ENCODE data around the gene KCNQ4.

DNA sequence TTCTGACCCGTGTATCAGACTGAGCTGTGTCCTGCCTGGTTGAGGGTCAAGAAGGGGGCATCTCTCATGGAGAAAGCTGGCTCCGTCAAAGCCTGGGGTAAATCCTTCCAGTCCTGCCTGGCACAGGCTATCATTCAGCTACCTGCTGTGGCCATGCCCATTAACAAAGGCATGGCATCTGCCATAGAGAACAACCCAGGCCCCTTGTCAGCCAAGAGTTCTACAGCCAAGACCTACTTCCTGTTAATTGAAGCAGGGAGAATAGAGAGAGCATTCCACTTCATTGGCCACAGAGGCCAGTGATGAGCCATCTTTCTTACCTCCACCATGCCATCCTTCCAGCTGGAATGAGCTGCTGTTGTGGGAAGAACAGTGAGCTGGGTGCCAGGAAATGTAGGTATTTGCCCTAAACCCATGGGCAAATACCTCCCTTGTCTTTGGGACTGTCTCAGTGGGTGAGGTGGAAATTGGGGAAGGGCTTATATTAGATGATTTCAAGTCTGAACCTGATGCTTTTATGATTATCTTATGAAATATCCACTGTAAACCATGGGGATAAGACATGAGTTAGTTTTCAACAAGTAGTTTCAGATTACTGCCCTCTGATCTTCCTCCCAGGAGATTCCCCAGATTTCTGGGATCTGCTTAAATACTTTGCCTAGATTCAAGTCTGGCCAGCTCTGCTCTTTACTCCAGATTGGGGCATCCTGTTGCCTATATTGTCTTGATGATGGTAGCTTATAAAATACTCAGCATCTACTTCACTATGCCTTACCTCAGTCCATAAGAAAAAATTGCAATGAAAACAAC lies 11.2 kb upstream of the KCNQ4 start:
- TF ChIP-seq, protein P1, sequence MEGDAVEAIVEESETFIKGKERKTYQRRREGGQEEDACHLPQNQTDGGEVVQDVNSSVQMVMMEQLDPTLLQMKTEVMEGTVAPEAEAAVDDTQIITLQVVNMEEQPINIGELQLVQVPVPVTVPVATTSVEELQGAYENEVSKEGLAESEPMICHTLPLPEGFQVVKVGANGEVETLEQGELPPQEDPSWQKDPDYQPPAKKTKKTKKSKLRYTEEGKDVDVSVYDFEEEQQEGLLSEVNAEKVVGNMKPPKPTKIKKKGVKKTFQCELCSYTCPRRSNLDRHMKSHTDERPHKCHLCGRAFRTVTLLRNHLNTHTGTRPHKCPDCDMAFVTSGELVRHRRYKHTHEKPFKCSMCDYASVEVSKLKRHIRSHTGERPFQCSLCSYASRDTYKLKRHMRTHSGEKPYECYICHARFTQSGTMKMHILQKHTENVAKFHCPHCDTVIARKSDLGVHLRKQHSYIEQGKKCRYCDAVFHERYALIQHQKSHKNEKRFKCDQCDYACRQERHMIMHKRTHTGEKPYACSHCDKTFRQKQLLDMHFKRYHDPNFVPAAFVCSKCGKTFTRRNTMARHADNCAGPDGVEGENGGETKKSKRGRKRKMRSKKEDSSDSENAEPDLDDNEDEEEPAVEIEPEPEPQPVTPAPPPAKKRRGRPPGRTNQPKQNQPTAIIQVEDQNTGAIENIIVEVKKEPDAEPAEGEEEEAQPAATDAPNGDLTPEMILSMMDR (IDR thresholded peaks at IDR 0.05; ENCODE audit: low read length): no peak
- TF ChIP-seq EZH2 (IDR thresholded peaks at IDR 0.05; ENCODE audit: borderline replicate concordance, low read length): no peak
